ENCODE data around the gene CSNK1G3. TPM values are rescaled to one million over a fixed set of nuclear protein-coding genes. Genes with fewer than 3 reads are reported as not detected.

The CSNK1G3 gene
- polyA plus RNA-seq, 4 donors, result 35.0 to 46.7 (median 44.9) TPM

GRCh38 chr5:123512611-123513461 lies 859 bp downstream of the CSNK1G3 start:
- DNase-seq (ENCODE audit: low read depth in 4 of 4, low spot score in 3 of 4), result peak; percentile 20 to 47 (median 36)

DNA sequence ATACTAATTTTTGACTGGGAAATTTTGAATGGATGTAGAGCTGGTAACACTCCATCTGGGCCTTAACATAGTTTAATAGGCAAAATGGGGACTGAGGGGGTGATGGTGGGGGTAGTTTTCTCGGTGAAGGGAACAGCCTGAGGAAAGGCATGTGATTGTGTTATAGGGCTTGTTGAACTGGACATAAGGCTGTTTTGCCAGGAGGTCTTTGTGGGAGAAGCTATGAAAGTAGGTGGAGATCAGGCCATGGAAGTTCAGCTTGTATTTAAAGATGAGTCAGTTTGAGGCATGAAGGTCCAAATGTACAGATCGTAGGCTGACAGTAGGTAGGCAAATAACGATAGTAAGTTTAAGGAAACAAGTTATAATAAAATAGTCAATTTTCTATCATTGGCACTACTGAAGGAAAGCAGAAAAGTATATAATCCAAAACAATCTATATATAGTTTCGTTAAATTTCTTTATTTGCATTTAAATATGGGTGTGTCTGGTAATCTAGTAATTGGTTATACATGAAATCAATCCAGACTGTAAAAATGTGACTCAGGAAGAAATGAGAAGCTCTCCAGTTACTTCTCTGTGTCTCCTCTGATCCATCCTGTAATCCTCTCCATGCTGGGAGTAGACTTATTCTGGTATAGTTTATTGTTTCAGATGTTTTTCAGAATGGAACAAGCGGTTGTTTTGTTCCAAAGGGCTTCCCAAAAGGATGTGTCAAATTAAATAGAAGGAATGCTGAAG lies 2.8 kb downstream of the CSNK1G3 start:
- DNase-seq (ENCODE audit: low read depth in 4 of 4, low spot score in 3 of 4), result no peak

DNA sequence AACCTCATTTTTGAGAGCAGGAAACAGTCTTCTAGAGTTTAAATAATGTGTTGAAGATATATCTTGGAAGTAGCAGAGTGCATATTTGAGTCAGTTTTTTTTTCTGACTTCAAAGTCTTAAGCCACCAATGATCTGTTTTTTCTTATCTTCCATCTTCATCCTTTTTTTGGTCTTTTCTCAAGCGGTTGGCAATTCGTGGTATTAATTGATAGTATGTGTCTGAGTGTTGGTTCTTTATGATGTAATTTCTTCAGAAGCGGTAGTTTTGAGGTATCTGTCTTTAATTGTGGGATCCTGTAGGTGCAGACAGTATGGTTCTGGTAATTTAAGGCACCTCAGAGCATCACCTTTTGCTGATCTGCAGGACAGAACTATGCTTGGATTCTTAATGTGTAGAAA lies 3.9 kb downstream of the CSNK1G3 start:
- DNase-seq (ENCODE audit: low read depth in 4 of 4, low spot score in 3 of 4), result no peak

GRCh38 chr5:123517476-123517875 lies 5.5 kb downstream of the CSNK1G3 start:
- DNase-seq (ENCODE audit: low read depth in 4 of 4, low spot score in 3 of 4), result no peak

GRCh38 chr5:123518111-123518510 lies 6.1 kb downstream of the CSNK1G3 start:
- DNase-seq (ENCODE audit: low read depth in 4 of 4, low spot score in 3 of 4), result no peak

DNA sequence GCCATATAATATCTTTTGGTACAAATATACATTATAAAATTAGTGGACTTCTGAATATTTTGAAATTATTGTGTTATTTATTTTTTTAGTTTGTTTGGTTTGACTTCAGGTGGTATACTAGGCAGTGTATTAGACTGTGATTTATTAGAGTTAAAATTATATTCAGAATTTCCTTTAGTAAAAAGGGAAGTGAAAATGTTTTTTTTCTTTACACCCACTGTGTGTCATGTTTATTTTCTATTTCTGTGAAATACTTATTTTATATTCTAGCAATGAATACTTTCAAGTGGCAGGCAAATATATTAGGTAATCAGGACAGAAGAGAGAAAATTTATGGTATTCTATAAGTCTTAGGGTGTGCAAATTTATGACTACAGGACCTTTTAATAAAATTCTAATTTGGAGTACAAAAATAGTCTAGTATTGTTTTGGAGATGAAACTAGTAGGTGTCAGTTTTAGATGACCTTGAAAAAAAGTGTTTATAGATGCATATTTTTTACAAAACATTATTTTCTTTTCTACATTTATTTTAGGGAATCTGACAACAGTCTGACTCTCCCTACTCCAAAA lies 8.8 kb downstream of the CSNK1G3 start:
- no peak for DNase-seq (ENCODE audit: low read depth in 4 of 4, low spot score in 3 of 4)

DNA sequence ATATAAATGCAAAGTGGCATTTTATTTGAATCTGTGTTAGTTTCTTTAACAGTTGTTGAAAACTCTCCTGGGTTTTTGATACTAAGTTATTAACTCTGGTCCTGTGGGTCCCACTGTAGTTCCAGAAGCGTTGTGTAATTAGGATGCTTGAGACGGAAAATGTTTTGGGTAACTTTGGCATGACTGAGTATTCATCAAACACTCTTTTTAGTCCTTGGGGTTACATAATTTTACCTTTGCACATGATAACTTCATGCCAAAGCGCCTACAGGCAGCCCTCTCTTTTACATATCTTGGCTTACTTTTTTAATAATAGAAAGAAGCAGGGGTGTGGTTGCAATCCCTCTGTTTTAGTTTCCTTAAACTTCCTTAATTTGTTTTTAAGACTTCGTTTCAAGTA lies 12.2 kb downstream of the CSNK1G3 start:
- DNase-seq (ENCODE audit: low read depth in 4 of 4, low spot score in 3 of 4), result no peak

GRCh38 chr5:123527190-123527589 lies 15.2 kb downstream of the CSNK1G3 start:
- no peak for DNase-seq (ENCODE audit: low read depth in 4 of 4, low spot score in 3 of 4)

DNA sequence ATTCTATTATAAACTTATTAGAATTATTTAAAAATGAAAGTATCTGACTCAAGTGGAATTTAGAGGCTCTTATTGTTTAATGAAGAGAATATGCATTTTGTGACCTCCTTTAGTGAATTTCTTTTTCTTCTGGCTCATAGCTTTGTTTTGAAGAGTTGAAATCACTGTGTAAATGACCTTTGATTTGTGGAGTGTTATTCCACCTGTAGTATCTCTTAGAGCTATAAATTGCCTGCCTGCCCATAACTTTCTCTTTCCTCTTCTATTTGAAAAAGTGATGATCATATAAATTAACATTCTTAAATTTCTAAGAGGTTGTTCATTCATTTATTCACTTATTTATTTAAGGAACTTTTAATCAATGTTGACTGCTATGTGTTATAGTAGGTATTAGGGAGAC lies 16.1 kb downstream of the CSNK1G3 start:
- DNase-seq (ENCODE audit: low read depth in 4 of 4, low spot score in 3 of 4), result no peak

DNA sequence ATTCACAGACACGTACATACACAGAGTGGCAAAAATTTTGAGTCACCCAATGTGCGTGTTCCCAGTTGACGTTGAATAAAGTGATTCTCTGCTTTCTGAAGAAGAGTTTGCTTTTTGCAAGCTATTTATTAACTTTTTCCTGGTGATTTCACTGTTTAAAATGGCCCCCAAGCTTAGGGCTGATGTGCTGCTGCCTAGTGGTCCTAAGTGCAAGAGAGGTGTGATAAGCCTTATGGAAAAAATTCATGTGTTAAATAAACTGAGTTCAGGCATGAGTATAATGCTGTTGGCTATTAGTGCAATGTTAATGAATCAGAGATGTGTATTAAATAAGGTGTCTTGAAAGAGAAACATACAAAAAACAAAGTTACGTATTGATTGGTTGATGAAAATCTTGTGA lies 16.9 kb downstream of the CSNK1G3 start:
- no peak for DNase-seq (ENCODE audit: low read depth in 4 of 4, low spot score in 3 of 4)

DNA sequence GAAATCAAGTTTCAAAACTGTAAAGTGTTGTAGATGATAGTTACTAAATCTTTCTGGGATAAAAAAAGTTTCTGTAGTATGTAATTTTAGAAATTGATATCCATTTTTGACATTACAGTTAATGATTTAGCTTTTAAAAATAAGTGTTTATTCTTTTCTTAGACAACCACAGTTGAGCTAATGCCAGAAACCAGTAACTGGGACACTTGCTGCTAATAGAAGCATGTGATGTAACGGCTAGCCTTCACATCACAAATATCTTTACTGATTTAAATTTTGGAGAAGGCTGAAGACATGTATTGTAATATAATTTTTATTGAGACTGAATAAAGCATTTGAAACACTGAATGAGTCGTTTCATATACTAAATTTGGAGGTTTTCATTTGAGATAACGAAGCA lies 18.8 kb downstream of the CSNK1G3 start:
- no peak for DNase-seq (ENCODE audit: low read depth in 4 of 4, low spot score in 3 of 4)

- no peak for DNase-seq (ENCODE audit: low read depth in 4 of 4, low spot score in 3 of 4)
These were observed 23.7 kb downstream of the CSNK1G3 start for GRCh38 chr5:123535648-123536047.

GRCh38 chr5:123537256-123537655 lies 25.3 kb downstream of the CSNK1G3 start:
- no peak for DNase-seq (ENCODE audit: low read depth in 4 of 4, low spot score in 3 of 4)

DNA sequence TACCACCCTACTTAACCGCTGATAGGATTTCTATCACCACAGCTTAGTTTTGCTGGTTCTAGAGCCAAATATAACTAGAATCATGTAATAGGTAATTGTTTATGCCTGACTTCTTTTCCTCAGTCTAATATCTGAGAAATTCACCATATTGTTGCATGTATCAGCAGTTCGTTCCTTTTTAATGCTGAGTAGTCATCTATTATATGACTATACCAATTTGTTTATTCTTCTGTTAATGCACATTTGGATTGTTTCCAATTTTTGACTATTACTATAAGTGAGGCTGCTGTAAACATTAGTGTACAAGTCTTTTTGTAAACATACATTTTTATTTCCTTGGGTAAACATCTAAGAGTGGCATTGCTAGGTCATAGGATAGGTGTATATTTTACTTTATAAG lies 25.9 kb downstream of the CSNK1G3 start:
- DNase-seq (ENCODE audit: low read depth in 4 of 4, low spot score in 3 of 4), result no peak

- DNase-seq (ENCODE audit: low read depth in 4 of 4, low spot score in 3 of 4), result no peak
These were observed 26.9 kb downstream of the CSNK1G3 start for GRCh38 chr5:123538670-123539459.

DNA sequence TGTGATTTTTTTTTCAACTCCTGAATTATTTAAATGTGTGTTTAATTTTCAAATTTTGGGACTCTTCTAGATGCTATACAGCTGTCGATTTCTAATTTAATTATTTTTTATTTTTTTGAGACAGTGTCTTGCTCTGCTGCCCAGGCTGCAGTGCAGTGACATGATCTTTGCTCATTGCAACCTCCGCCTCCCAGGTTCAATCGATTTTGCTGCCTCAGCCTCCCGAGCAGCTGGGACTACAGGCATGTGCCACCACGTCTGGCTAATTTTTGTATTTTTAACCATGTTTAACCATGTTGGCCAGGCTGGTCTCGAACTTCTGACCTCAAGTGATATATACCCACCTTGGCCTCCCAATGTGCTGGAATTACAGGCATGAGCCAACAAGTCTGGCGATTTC lies 28.6 kb downstream of the CSNK1G3 start:
- DNase-seq (ENCODE audit: low read depth in 4 of 4, low spot score in 3 of 4), result no peak

- no peak for DNase-seq (ENCODE audit: low read depth in 4 of 4, low spot score in 3 of 4)
These were observed 31.5 kb downstream of the CSNK1G3 start for GRCh38 chr5:123543438-123543837.

DNA sequence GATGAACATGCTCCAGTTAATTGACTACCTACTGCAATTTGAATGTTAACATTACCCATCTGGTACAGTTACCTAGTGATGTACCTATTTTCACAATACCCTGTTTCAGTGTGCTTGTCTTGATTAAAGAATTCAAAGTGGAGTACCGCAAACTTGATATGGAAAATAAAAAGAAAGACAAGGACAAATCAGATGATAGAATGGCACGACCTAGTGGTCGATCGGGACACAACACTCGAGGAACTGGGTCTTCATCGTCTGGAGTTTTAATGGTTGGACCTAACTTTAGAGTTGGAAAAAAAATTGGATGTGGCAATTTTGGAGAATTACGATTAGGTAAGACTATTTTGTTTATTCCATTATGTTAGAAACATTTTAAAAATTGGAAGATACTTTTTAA lies 33.5 kb downstream of the CSNK1G3 start:
- DNase-seq (ENCODE audit: low read depth in 4 of 4, low spot score in 3 of 4), result no peak

DNA sequence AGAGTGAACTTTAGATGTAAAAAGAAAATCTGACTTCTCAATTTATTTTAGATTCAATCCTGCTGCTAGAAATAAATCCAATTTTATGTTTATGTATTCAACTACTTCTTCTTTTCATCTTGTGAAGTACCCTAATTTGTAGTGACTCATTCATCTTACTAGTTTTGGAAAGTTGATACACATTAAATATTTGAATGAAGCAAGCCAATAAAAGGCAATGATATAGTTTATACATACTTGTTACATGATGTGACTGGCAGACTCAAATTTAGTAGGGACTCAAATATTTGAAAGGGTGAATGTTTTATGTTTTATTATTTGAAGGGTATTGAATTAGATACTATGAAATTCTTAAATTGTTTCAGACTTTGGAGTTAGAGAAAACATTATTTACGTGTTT lies 34.7 kb downstream of the CSNK1G3 start:
- DNase-seq (ENCODE audit: low read depth in 4 of 4, low spot score in 3 of 4), result no peak

- DNase-seq (ENCODE audit: low read depth in 4 of 4, low spot score in 3 of 4), result no peak
These were observed 37.4 kb downstream of the CSNK1G3 start for GRCh38 chr5:123549256-123549904.

Measured in right renal pelvis (tissue), 4 donors.